ENCODE results near the gene ELMO3.

The ELMO3 gene

GRCh38 chr16:67199011-67199807 lies at the start of gene ELMO3:
ELMO3 (plus strand) TSS chr16:67199131; CDS start chr16:67199327, 196 bp downstream.
- FAIRE-seq = no peak

- no peak for FAIRE-seq
These were observed 49.5 kb upstream of the ELMO3 start for GRCh38 chr16:67149276-67150046.

- FAIRE-seq = no peak
These were observed 48.7 kb upstream of the ELMO3 start for GRCh38 chr16:67150047-67150832.

- FAIRE-seq = no peak
These were observed 48.0 kb upstream of the ELMO3 start, which contains the start of gene B3GNT9 for GRCh38 chr16:67150833-67151396. B3GNT9 (minus strand) TSS chr16:67150998; CDS start chr16:67150485, 513 bp downstream.

- FAIRE-seq = no peak
These were observed 47.4 kb upstream of the ELMO3 start for GRCh38 chr16:67151431-67152097.

GRCh38 chr16:67154578-67155294 lies 44.2 kb upstream of the ELMO3 start:
- FAIRE-seq = no peak

GRCh38 chr16:67155295-67156142 lies 43.4 kb upstream of the ELMO3 start:
- no peak for FAIRE-seq

- no peak for FAIRE-seq
These were observed 42.6 kb upstream of the ELMO3 start for GRCh38 chr16:67156143-67156844.

GRCh38 chr16:67157106-67157748 lies 41.7 kb upstream of the ELMO3 start:
- FAIRE-seq = no peak

- no peak for FAIRE-seq
These were observed 40.9 kb upstream of the ELMO3 start for GRCh38 chr16:67157892-67158635.

- no peak for FAIRE-seq
These were observed 40.0 kb upstream of the ELMO3 start for GRCh38 chr16:67158637-67159600.

- FAIRE-seq = no peak
These were observed 37.3 kb upstream of the ELMO3 start for GRCh38 chr16:67161595-67162058.

- no peak for FAIRE-seq
These were observed 36.3 kb upstream of the ELMO3 start for GRCh38 chr16:67162506-67163163.

- FAIRE-seq = no peak
These were observed 35.5 kb upstream of the ELMO3 start for GRCh38 chr16:67163164-67163998.

- FAIRE-seq = no peak
These were observed 34.9 kb upstream of the ELMO3 start for GRCh38 chr16:67163999-67164558.
